NCI-H1930 (cell line): ENCODE results near the gene CLRN2.

ENCODE experiments used
- DNase-seq, 2 experiments: peaks; one replicate each; lab custom pipeline; 2025; lab: John Stamatoyannopoulos, UW

CLRN2 gene, protein sequence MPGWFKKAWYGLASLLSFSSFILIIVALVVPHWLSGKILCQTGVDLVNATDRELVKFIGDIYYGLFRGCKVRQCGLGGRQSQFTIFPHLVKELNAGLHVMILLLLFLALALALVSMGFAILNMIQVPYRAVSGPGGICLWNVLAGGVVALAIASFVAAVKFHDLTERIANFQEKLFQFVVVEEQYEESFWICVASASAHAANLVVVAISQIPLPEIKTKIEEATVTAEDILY

DNA sequence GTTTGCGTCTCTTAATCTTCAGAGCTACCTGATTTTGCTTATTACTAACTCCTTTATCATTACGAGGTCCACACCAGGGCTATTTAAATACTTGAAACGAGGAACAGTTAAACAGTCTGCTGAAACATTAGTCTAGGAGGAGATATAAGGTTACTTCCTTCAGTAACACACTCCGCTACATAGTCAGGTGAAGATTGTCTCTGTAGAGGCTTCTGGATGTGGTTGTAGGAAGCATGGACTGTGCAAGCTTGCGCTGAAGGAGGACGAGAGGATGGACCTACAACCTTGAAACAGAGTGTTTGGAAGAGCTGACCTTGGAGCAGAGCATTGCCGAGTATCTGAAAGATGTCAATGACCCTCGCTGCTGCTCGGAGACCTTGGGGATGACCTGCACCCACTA is at the start of gene CLRN2:
TSS of gene CLRN2 (plus strand) at position 301 of the 400 bp plus-strand sequence. CDS start 102 bp downstream, outside the sequence.
- DNase-seq, result no peak

DNA sequence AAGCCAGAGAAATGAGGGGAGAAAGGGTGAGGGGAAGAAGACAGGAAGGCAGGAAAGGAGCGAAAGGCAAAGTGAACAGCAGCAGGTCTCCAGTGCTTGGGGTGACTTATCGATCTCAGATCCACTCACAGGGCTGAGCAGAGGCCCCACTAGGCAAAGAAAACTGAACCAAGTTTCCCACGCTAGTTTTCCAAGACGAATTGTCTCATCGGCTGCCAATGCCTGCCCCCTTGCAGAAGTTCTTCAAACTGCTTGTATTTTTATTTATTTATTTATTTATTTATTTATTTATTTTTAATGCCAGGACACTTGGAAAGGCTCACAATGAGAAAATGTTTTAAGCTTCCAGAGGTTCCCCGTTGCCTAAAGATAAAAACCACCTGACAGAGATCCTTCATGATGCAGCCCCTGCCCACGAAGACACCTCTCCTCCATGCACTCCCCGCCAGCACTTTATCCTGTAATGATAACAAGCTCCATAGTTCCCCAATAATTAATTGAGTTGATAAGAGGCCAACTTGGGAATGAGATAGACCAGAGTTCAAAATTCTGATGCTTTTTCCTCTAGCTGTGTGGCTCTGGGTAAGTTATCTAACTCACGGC is 46.2 kb upstream of the CLRN2 start:
- DNase-seq, result no peak

DNA sequence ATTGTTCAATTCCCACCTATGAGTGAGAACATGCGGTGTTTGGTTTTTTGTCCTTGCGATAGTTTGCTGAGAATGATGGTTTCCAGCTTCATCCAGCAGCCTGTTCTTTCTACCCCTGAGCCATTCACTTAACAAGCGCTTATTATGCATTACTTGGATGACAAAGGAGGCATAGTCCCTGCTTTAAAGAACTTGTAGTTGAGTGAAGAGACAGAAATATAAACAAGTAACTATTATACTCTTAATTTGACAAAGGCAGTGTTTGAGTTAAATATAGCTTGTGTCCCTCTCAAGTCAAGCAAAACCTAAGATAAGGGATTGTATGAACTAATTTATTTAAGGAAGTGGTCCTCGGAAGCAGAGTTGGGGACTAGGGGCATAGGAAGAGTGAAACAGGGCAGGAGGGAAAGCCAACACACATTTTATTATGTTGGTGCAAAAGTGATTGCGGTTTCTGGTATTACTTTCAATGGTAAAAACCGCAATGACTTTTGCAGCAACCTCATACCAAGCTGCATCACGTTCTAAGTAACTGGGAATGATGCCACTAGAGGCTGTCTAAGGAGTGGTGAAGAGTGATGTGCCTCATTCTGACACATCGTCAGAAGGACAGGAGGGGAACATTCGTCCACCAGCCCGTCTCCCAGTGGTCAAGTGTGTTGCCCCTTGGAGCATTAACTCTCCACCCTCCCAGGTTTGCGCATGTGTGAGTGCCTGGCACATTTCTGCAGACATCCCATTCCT is 44.9 kb upstream of the CLRN2 start:
- no peak for DNase-seq

DNA sequence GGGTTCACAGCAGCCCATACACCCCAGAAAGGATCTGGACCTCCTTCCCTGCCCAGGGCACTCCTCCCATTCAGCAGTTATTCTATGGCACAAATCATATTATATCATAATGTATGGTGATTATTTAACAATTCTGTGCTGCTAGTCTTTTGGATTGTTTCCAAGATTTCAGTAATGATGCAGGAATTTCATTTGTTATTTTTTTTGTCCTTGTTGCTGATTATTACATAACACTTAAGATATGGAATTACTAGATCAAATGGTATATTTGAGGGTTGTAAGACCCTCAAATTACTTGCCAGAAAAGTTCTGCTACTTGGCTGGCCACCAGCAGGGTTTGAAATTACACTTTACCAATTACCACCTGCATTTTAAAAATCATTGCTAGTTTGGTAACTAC is 39.5 kb upstream of the CLRN2 start:
- DNase-seq, result no peak

DNA sequence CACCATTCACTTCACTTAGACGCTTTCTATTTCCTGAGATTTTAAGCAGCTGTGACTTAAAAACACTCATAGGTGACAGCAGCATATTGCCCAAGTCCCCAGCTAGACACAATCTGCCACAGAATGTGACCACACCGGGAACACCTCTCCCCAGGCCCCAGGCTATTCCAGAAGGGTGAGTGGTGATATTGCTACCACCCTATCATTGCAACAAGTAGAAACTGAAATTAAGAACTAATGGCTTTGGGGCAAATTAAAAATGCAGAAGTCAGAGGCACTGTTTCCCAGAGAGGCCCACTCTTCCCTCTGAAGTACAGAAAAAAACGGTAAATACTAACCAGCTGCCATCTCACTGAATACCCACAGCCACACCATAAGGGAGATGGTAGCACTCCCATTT is 38.1 kb upstream of the CLRN2 start:
- DNase-seq, result no peak

DNA sequence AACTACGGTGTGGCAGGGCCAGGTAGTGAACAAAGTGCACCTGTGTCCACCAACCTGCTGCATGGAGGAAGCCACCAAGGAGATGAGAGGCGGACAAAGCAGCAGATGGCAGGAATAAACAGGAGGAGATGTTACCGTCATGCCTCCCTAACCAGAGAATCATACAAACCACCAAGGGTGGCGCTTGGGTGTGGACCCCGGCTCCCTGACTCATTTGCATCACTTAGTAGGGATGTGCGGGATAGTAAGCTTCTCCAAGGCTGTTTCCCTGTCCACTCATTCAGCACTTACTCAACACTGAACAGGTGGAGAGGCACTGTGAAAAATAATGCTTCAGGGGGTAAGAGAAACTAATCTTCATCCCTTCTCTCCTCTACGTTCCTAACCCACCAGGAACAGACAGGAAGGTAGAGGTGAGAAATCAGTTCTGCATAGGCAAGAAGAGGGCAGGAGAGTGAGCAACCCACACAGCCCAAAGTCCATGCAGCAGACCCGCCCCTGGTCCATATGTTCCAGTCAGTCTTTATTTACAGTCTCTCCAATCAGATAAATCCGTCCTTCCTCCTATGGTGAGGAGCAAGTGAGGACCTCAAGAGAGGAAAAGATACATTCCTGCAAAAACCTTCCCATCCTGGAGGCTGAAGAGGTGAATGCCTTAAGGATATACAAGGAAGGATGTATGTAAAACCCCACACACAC is 37.0 kb upstream of the CLRN2 start:
- no peak for DNase-seq

DNA sequence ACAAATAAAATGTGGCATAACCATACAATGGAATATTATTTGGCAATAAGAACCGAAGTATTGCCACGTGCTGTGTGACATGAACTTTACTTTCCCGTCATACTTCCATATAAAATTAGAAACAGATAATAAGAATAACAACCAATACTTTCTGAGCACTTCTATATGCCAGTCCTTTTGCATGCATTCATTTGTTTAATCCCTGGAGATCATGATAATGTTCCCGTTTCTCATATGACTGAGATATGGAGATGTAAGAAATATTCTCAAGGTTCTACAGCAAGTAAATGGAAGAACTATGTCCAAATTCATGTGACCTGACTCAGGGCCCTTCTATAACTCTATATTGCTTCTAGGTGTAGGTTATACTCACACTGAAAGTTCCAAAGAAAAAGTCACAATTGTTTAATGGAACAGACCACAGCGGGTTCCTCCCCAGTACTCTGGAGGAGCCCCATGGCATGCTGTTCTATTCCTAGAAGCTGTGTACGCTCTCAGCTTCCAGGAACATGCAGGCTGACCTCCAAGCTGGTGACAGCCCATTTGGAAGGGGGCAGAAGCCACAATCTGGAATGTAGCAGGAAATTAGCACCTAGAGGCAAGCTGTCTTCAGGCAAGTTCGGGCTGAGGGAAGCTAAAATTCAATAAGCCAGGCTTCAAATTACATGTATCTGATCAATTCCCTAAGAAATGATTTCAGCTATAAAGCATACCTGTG is 34.6 kb upstream of the CLRN2 start:
- DNase-seq, result no peak

DNA sequence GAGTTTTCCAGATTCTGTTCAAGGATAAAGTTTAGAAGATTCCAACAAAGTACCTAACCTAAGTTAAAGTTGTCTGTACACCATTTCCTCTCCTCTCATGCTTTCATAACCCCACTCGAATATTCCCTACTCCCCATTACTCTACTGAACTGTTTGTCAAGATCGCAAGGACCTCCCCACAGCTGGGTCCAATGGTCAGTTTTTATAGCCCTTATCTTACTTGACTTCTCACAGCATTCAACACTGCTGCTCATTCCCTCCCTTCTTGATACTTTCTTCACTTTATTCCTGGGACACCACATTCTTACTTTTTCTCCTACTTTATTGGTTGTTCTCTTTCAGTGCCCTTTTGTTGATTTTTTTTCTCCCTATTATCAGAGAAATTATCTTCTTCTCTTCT is 34.0 kb upstream of the CLRN2 start:
- no peak for DNase-seq

DNA sequence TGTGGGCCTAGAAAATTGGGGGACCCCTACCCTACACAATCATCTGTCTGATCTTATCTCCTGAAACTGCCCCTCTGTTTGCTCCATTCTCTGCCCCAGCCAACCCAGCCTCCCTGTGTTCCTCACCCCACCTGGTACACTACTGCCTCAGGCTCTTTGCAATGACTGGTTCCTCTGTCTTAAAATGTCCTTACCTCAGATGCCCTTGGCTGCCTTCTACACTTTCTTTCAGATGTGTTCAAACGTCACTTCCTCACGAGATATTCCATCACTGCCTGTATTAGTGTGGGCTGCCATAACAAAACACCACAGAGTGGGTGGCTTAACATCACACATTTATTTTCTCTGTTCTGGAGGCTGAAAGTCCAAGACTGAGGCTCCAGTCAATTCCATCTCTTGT is 32.2 kb upstream of the CLRN2 start:
- DNase-seq, result no peak

DNA sequence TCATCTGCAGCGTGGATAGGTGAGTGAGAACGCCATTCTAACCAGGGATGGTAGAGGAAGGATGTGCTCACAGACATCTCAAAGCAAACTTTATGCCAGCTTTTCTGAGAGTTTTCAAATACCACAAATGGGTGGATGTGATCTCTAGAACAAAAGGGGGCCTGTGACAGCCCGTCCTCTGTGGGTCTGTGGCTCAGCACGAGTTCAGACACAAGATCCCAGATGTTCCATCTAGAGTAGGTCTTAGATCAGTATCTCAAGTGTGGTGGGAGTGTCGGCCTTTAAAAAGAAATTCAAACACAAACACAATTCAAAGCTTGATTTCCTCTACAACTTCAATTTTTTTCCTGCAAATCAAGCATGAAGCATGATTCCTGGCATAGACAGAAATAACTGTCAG is 25.8 kb upstream of the CLRN2 start:
- DNase-seq, result no peak

DNA sequence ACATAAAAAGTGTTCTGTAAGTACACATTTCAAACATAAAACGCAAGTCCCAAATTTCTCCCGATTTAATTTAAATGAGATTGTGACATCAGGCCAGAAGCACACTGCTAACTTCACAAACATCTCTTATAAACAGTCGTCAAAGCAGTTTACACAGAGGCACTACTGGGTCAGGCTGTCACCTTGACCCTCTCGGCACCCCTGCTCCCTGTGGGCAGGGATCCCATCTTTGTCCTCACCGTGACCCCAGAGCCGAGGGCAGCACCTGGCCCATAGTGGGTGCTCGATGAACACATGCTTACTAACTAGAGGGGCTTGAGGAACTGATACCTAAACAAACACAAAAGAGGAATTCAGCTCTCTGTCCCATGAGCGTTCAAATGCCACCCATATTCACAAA is 25.2 kb upstream of the CLRN2 start:
- DNase-seq, result no peak

DNA sequence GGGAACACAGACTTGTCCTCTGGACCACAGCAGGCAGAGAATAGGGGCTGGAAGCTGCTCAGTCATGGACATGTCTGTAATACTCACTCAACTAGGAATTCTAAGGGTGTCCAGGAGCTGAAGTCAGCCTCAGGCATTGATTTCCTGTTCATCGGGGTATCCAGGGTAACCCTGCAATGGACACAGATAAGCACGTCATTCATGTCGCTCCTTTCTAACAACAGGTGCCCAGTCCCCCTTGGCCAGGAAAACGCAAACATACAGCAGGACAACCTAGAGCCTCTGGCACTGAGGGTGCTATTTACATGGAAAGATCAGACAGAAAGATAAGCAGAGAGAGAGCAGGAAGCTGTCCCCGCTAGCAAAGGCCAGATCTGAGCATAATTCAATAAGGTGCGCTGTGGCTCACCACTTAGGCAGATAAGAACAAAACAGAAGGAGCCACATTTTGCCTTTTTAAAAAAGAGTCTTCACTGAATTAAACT is 24.3 kb upstream of the CLRN2 start:
- no peak for DNase-seq

DNA sequence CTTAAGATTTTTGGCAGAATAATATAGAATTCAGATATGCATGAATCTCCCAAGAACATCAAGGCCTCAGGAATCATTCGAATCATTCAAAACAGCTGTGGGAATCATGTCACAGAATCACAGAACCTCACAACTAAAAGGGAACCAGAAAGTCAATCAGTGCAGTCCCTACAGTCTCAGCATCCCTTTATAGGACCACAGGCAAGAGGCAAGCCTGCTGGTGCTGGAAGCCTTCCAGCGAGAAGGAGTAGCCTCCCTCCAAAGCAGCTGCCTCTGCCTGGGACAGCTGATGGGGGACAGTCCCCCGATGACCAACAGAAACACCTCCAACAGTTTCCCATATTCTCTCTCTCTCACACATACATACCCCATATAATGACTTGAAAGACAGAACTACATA is 23.8 kb upstream of the CLRN2 start:
- no peak for DNase-seq

DNA sequence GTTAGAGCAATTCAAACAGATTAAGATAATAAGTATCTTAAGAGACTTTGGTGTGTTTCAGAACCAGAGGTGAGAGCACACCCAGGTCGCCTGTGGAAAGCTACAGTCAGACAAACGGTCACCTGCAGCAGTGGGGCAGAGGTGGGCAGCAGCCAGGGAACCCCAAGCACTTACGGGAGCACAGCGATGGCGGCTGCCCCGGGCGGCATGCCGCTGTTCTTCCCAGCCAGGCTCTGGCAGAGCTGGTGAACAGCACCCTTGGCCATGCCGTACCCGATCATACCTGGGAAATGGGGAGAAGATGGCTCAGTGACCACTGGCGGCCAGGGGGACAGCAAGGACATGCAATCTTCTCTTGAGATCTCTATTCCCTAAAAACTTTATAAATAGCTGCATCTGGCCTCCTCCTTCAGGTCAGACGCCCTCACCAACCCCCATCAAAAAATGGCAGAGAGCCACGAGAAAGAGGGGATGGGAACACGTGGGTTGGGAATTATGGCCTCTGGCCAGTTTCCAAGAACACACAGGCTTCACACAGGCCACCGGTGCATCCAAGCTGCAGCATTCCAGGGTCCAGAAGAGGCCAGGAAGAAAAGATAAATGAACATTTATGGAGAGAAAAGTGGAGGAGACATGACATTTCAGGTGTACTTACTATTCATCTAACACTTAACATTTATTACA is 22.8 kb upstream of the CLRN2 start:
- no peak for DNase-seq

DNA sequence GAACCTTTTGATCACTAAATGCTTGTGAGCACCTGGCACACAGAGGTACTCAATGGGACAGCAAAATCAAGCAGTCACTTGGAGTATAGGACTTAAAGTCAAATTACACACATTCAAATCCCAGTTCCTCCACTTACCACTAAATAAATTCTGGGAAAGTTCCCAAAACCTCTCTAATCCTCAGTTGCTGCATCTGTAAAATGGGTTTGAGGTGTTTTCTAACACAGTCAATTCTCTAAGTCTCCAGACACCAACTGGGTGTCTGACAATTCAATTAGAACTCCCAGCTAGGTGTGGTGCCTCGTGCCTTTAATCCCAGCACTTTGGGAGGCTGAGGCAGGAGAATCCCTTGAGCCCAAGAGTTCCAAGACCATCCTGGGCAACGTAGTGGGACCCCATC is 22.1 kb upstream of the CLRN2 start:
- DNase-seq, result no peak

DNA sequence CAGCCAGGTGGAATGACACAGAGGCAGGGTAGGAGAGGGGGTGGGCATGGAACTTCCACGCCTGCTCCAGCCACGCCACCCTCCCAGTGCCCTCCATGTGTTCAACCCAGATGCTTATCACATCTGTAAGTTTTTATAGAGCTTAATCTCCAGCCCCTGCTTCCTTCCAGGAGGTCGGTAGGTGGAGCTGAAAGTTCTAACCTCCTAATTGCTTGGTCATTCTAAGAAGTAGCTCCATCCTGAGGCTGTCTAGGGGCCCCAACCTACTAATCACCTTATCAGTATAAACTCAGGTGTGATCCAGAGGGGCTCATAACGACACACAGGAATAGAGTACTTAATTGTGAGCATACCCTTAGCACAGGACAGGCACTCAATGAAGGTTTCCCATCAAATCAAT is 21.3 kb upstream of the CLRN2 start:
- DNase-seq, result no peak

DNA sequence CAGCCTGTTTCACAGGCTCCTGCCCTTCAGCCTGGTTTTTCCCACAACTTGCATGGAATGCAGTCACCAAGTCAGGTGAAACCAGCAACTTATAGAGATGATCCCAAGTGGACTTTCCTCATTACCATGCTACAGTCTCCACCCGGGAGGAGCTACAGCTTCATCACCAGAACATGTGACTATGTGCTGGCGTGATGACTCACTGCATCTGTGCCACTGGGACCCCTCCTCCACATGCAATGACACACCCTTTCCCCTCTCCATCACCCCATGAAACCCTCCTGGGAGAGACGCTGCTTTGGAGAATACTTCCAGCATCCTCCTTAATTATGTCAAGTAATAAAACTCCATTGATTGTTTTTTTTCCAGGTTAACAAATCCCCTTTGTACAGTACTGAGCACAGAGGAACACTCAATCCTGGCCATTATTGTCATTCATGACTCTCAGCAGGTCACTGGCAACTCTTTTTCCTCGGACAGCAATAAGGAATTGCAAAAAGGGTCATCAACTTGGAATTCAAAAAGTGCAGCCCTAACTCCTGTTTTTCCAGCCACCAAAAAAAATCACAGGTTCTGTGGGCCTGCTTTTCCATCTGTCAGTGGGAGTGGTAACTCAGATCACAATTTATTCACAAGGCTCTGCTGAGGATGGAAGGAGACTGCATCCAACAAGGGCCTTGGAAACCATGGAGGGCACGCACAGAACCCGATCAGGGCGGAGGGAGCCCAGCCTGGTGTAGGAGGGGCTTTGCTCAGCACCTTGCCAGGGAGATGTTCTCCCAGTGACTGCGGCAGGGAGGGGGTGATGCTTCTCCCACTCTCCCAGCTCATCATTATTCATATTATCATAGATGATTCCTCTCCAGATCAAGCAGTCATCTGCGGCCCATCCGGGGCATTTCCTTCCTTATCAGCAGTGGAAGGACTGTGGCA is 20.4 kb upstream of the CLRN2 start:
- DNase-seq, result no peak

DNA sequence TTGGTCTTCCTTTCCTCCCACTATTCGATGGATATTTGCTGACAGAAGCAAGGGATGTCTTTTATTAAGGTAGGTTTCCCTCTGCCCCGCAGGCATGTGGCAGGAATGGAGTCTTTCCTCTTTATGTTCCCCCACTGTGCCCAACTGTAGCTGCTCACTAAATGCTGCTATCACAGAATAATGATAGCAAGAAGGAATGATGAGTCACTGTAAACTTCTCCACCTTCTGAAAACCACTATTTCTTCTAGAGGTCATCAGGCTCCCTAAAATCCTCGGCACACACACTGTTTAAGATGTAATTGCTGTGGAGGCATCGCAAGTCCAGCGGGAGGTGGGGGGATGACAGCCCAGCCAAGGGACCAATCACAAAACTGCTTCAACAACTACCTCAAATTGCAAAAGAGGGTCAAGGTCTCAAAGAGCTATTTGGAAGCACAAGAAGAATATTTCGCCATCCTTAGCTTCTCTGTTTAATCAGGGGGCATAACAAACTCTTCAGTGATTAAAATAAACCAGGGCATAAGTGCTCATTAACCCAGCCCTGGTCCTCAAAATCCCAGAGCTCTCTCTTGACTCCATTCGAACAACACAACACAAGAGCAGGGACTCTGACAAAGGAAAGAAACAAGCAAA is 17.0 kb upstream of the CLRN2 start:
- no peak for DNase-seq

DNA sequence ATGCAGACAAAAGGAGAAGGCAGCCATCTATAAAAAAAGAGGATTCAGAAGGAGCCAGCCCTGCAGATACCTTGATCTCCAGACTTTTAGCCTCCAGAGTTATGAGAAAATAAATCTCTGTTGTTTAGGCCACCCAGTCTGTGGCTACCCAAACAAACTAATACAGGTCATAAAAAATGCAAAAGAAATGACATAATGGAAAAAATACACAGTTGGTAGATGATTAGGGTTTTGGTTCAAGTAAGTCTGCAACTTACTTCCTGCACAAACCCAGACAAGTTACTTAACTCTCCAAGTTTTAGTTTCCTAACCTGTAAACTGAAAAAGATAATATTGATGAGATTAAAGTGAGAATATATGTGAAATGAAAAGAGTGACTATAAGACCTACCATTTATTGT is 14.4 kb upstream of the CLRN2 start:
- DNase-seq, result no peak

DNA sequence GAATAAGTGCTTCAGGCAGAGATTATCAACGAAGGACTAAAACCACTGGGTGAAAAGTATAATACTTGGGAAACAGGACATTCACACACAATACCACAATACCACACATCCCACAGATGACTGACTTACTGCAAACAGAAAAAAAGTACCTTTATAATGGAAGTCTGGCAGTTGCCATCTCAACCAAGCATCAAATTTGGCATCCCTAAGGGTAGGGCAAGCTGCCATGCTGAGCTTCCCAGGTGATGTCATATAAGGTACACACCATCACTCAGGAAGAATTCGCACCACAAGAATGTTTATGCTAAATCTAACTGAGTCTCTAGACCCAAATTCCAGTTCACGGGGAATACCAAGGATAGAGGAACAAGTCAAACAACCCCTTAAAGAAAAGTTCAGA is 12.2 kb upstream of the CLRN2 start:
- no peak for DNase-seq
